NAMALWA (cell line): ENCODE data around the gene MRPL52.
"Not testable (repeated sequence)": the region's sequence is repeated elsewhere in the genome, so short reads cannot be mapped to it uniquely, and the experiment has no call there.

Experiments used
- DNase-seq: peaks from one replicate; pipeline ENCODE4 v3.0.0-alpha.2; 2015; ENCODE audit warnings: low spot score

MRPL52 gene

GRCh38 chr14:22811722-22812121, 18.0 kb upstream of the MRPL52 start:
- peak; percentile 78 for DNase-seq

GRCh38 chr14:22812744-22813143, 16.9 kb upstream of the MRPL52 start:
- no peak for DNase-seq

- DNase-seq, result no peak
Measured at GRCh38 chr14:22813145-22813544, 16.5 kb upstream of the MRPL52 start.

GRCh38 chr14:22814373-22814772, 15.3 kb upstream of the MRPL52 start:
- DNase-seq, result no peak

GRCh38 chr14:22814941-22815713, 14.6 kb upstream of the MRPL52 start, which contains the start of gene SLC7A7:
TSS of gene SLC7A7 (minus strand) at chr14:22815435. CDS start at chr14:22813398, 2,037 bp downstream.
- no peak for DNase-seq

GRCh38 chr14:22819151-22819988, 10.3 kb upstream of the MRPL52 start:
- peak; percentile 58 for DNase-seq

GRCh38 chr14:22820731-22821130, 9.0 kb upstream of the MRPL52 start:
- DNase-seq, result no peak

- DNase-seq, result no peak
Measured at GRCh38 chr14:22821193-22822015, 8.3 kb upstream of the MRPL52 start.

- DNase-seq, result no peak
Measured at GRCh38 chr14:22822016-22822570, 7.6 kb upstream of the MRPL52 start.

- DNase-seq, result peak; percentile 88
Measured at GRCh38 chr14:22822571-22823098, 7.1 kb upstream of the MRPL52 start.

GRCh38 chr14:22824711-22825359, 4.9 kb upstream of the MRPL52 start:
- peak; percentile 91 for DNase-seq

GRCh38 chr14:22829076-22829660, 519 bp upstream of the MRPL52 start:
- not testable (repeated sequence) for DNase-seq

GRCh38 chr14:22830443-22831010, 840 bp downstream of the MRPL52 start:
- peak; percentile 61 for DNase-seq

- DNase-seq, result no peak
Measured at GRCh38 chr14:22835505-22835904, 5.8 kb downstream of the MRPL52 start.

- DNase-seq, result no peak
Measured at GRCh38 chr14:22836301-22837113, 6.8 kb downstream of the MRPL52 start, which contains the start of gene MMP14. TSS of gene MMP14 (plus strand) at chr14:22836585. CDS start at chr14:22836818, 233 bp downstream.

- no peak for DNase-seq
Measured at GRCh38 chr14:22837114-22837749, 7.5 kb downstream of the MRPL52 start.

GRCh38 chr14:22837750-22838538, 8.3 kb downstream of the MRPL52 start:
- no peak for DNase-seq

GRCh38 chr14:22838631-22839041, 8.9 kb downstream of the MRPL52 start:
- DNase-seq, result no peak
